T47D (cell line): Measurements from ENCODE around the gene CPLANE2.
"Not testable (repeated sequence)": the region's sequence is repeated elsewhere in the genome, so short reads cannot be mapped to it uniquely, and the experiment has no call there.

Experiments
- DNase-seq, 2 experiments: peaks; one replicate each; pipeline versions ENCODE4 v3.0.0 to v3.0.0-alpha.2; 2011 to 2012; ENCODE audit warnings: low read depth in 1 of 2, low spot score in 1 of 2
- JUND ChIP-seq: IDR thresholded peaks from 2 replicates; pipeline ENCODE4 v1.6.1; 2012; ENCODE audit warnings: low read depth
- in situ Hi-C: cut with HindIII; loops from 2 replicates; pipeline ENCODE4 v1.10.0; 2016; ENCODE audit warnings: low sequenced_read_pairs, low pct_unique_long_range_greater_than_20kb

Gene CPLANE2

GRCh38 chr1:16231331-16232315 is 5.4 kb downstream of the CPLANE2 start:
- no peak for TF ChIP-seq JUND
- in situ Hi-C loops, result no loop called here

GRCh38 chr1:16230744-16231143 is 6.2 kb downstream of the CPLANE2 start:
- in situ Hi-C loops, result no loop called here
- no peak for DNase-seq
- TF ChIP-seq JUND, result no peak

More at GRCh38 chr1:16231331-16232315, 5.4 kb downstream of the CPLANE2 start:
- no peak for DNase-seq

GRCh38 chr1:16229976-16230740 is 6.8 kb downstream of the CPLANE2 start:
- in situ Hi-C loops, result no loop called here
- DNase-seq, result no peak
- no peak for TF ChIP-seq JUND

GRCh38 chr1:16226490-16227179 is 10.3 kb downstream of the CPLANE2 start:
- DNase-seq, result no peak
- in situ Hi-C loops, result no loop called here
- TF ChIP-seq JUND, result no peak

GRCh38 chr1:16226129-16226489 is 10.9 kb downstream of the CPLANE2 start:
- in situ Hi-C loops, result no loop called here
- no peak for TF ChIP-seq JUND
- DNase-seq, result no peak

- no peak for DNase-seq
- TF ChIP-seq JUND, result no peak
- in situ Hi-C loops, result no loop called here
These were observed 12.5 kb downstream of the CPLANE2 start for GRCh38 chr1:16224472-16224871.

- in situ Hi-C loops, DNase-seq: not testable (repeated sequence)
These were observed 14.3 kb downstream of the CPLANE2 start for GRCh38 chr1:16222716-16223115.

GRCh38 chr1:16221499-16221898 is 15.5 kb downstream of the CPLANE2 start:
- DNase-seq, result no peak
- TF ChIP-seq JUND, result no peak
- in situ Hi-C loops, result no loop called here

GRCh38 chr1:16219968-16220500 is 16.9 kb downstream of the CPLANE2 start:
- TF ChIP-seq JUND, result no peak
- in situ Hi-C loops, result no loop called here
- DNase-seq, result no peak

GRCh38 chr1:16218674-16219071 is 18.3 kb downstream of the CPLANE2 start:
- TF ChIP-seq JUND, result no peak
- in situ Hi-C loops, result no loop called here
- DNase-seq, result no peak

- in situ Hi-C loops, result no loop called here
- DNase-seq, result no peak
- TF ChIP-seq JUND, result no peak
These were observed 18.8 kb downstream of the CPLANE2 start for GRCh38 chr1:16218014-16218673.
